ENCODE measurements around the gene MCTP1.

MCTP1 gene

DNA sequence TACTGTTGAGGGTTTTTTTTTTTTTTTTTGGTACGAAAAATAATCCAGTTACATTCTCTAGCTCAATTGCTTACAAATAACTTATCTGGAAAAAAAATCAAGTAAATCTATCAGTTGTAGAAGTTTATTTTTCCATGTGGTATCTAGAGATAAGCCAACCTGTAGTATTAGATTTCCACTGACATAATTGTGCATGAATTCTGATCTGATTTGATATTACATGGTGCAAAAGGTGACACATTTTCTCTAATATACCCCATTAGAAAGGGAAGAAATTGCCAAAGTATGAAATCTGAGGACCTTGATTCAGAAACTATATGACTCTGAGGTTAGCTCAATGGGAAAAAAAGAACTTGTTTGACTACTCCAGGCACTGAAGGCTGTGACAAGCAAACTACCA is 524.9 kb downstream of the MCTP1 start:
- no peak overlapping the region for H3K27ac ChIP-seq (ENCODE audit: low read length)
- H3K4me3 ChIP-seq (ENCODE audit: low read length) = no peak overlapping the region
- no peaks in the 10 kb centered on the region for H3F3A ChIP-seq (ENCODE audit: insufficient read depth, low read length)
- TF ChIP-seq EZH2 (optimal IDR thresholded peaks at IDR 0.05; ENCODE audit: low read depth, low read length) = no peak
- TF ChIP-seq, protein P1, sequence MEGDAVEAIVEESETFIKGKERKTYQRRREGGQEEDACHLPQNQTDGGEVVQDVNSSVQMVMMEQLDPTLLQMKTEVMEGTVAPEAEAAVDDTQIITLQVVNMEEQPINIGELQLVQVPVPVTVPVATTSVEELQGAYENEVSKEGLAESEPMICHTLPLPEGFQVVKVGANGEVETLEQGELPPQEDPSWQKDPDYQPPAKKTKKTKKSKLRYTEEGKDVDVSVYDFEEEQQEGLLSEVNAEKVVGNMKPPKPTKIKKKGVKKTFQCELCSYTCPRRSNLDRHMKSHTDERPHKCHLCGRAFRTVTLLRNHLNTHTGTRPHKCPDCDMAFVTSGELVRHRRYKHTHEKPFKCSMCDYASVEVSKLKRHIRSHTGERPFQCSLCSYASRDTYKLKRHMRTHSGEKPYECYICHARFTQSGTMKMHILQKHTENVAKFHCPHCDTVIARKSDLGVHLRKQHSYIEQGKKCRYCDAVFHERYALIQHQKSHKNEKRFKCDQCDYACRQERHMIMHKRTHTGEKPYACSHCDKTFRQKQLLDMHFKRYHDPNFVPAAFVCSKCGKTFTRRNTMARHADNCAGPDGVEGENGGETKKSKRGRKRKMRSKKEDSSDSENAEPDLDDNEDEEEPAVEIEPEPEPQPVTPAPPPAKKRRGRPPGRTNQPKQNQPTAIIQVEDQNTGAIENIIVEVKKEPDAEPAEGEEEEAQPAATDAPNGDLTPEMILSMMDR (IDR thresholded peaks at IDR 0.05; ENCODE audit: low read length) = no peak
- no peak for TF ChIP-seq EZH2phosphoT487 (IDR thresholded peaks at IDR 0.05; ENCODE audit: low read length)
- no peaks in the 10 kb centered on the region for H3K4me1 ChIP-seq (ENCODE audit: low read length)
- H3K79me2 ChIP-seq (ENCODE audit: low read length) = no peaks in the 10 kb centered on the region
- no peak overlapping the region for H3K9ac ChIP-seq (ENCODE audit: low read length)
- no peaks in the 10 kb centered on the region for H4K20me1 ChIP-seq (ENCODE audit: insufficient read depth, low read length)
- no peaks in the 10 kb centered on the region for H3K9me2 ChIP-seq (replicated peaks; ENCODE audit: insufficient read depth, low read length)
- H2AFZ ChIP-seq (ENCODE audit: low read length) = no peak overlapping the region
- H3K27me3 ChIP-seq (replicated peaks; ENCODE audit: insufficient read depth, low read length) = no peaks in the 10 kb centered on the region
- DNase-seq = no peak
- no peaks in the 10 kb centered on the region for H3K9me3 ChIP-seq (replicated peaks; ENCODE audit: insufficient read depth, low read length)
- no peaks in the 10 kb centered on the region for H3K36me3 ChIP-seq (replicated peaks; ENCODE audit: insufficient read depth, low read length)
- no peak overlapping the region for H3K4me2 ChIP-seq (ENCODE audit: low read depth, low read length)

DNA sequence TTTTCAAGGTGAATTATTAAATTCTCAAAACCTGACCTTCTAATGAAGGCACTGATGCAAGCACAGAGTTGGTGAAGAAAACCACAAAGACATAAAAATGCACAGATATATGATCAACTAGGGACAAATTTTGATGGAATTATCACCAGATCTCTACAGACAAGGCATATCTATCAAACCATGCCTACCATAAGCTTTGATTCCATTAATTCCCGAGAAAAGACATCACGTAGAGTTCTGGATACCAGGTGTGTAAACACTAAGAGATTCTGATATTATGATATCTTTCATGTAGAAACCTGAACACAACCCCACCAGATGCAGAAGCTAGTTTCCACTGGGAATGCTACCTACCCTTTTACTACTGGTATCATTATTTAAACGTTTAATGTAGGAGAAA is 525.9 kb downstream of the MCTP1 start:
- no peaks in the 10 kb centered on the region for H3F3A ChIP-seq (ENCODE audit: insufficient read depth, low read length)
- no peaks in the 10 kb centered on the region for H3K79me2 ChIP-seq (ENCODE audit: low read length)
- no peak overlapping the region for H3K9ac ChIP-seq (ENCODE audit: low read length)
- H3K4me3 ChIP-seq (ENCODE audit: low read length) = no peak overlapping the region
- H3K27ac ChIP-seq (ENCODE audit: low read length) = no peak overlapping the region
- TF ChIP-seq, protein P1 (IDR thresholded peaks at IDR 0.05; ENCODE audit: low read length) = no peak
- TF ChIP-seq EZH2phosphoT487 (IDR thresholded peaks at IDR 0.05; ENCODE audit: low read length) = no peak
- no peak for TF ChIP-seq EZH2 (optimal IDR thresholded peaks at IDR 0.05; ENCODE audit: low read depth, low read length)
- no peak overlapping the region for H2AFZ ChIP-seq (ENCODE audit: low read length)
- no peak for DNase-seq
- no peaks in the 10 kb centered on the region for H3K36me3 ChIP-seq (replicated peaks; ENCODE audit: insufficient read depth, low read length)
- H3K4me2 ChIP-seq (ENCODE audit: low read depth, low read length) = no peak overlapping the region
- H3K9me2 ChIP-seq (replicated peaks; ENCODE audit: insufficient read depth, low read length) = no peaks in the 10 kb centered on the region
- no peaks in the 10 kb centered on the region for H3K9me3 ChIP-seq (replicated peaks; ENCODE audit: insufficient read depth, low read length)
- H3K27me3 ChIP-seq (replicated peaks; ENCODE audit: insufficient read depth, low read length) = no peaks in the 10 kb centered on the region
- H4K20me1 ChIP-seq (ENCODE audit: insufficient read depth, low read length) = no peaks in the 10 kb centered on the region
- no peaks in the 10 kb centered on the region for H3K4me1 ChIP-seq (ENCODE audit: low read length)

DNA sequence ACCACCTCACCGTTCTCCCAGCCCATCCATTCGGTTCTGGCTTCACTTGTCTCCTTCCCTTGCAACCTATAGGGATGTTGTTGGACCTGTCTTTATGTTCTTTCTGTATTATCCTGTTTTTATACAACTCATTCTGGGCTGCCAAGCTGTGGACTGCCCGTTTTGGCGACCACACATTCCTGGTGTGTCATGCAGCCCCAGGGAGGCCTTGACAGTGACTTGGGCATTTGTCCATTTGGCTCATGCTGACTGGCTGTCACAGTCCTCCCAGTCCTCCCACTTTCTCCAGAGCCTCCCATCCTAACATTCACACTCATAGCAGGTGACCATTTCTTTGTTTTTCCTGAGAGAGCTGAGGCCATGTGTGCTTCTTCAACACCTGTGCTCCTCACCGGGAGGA is 530.1 kb downstream of the MCTP1 start:
- H3K4me1 ChIP-seq (ENCODE audit: low read length) = no peaks in the 10 kb centered on the region
- no peak overlapping the region for H2AFZ ChIP-seq (ENCODE audit: low read length)
- H3K79me2 ChIP-seq (ENCODE audit: low read length) = no peaks in the 10 kb centered on the region
- TF ChIP-seq EZH2 (optimal IDR thresholded peaks at IDR 0.05; ENCODE audit: low read depth, low read length) = no peak
- TF ChIP-seq, protein P1 (IDR thresholded peaks at IDR 0.05; ENCODE audit: low read length) = no peak
- no peak for TF ChIP-seq EZH2phosphoT487 (IDR thresholded peaks at IDR 0.05; ENCODE audit: low read length)
- no peak overlapping the region for H3K4me3 ChIP-seq (ENCODE audit: low read length)
- H3K4me2 ChIP-seq (ENCODE audit: low read depth, low read length) = no peak overlapping the region
- H3K36me3 ChIP-seq (replicated peaks; ENCODE audit: insufficient read depth, low read length) = no peaks in the 10 kb centered on the region
- H3K27me3 ChIP-seq (replicated peaks; ENCODE audit: insufficient read depth, low read length) = no peaks in the 10 kb centered on the region
- DNase-seq = no peak
- H3K27ac ChIP-seq (ENCODE audit: low read length) = no peak overlapping the region
- H3K9me3 ChIP-seq (replicated peaks; ENCODE audit: insufficient read depth, low read length) = no peaks in the 10 kb centered on the region
- H3F3A ChIP-seq (ENCODE audit: insufficient read depth, low read length) = no peaks in the 10 kb centered on the region
- no peaks in the 10 kb centered on the region for H4K20me1 ChIP-seq (ENCODE audit: insufficient read depth, low read length)
- H3K9me2 ChIP-seq (replicated peaks; ENCODE audit: insufficient read depth, low read length) = no peaks in the 10 kb centered on the region
- no peak overlapping the region for H3K9ac ChIP-seq (ENCODE audit: low read length)

Data from MM.1S (cell line).